Endothelial cell of umbilical vein (primary cell): ENCODE data around the gene SLC29A3. TPM values are rescaled to one million over a fixed set of nuclear protein-coding genes. Genes with fewer than 3 reads are reported as not detected.
A peak's percentile ranks its signal among the peaks of the same experiment; 100 is the strongest.

Source experiments
- BruUV-seq: library from RNA; stranded (reverse); fragments of 400-500 nt; replicated peaks from 2 replicates; lab custom pipeline; 2021; lab: Mats Ljungman, UMichigan
- CTCF ChIA-PET: fragments of 300-600, 350-600 bp; sonication (Branson Sonifier 250); formaldehyde crosslinking; loops from one replicate; lab custom pipeline; 2021; ENCODE audit warnings: antibody characterized with exemption, inconsistent platforms; lab: Charles Lee
- POLR2A ChIA-PET: fragments of 300-600, 350-600 bp; sonication (Branson Sonifier 250); formaldehyde crosslinking; loops from one replicate; lab custom pipeline; 2021; ENCODE audit warnings: antibody characterized with exemption, inconsistent platforms; lab: Charles Lee
- DNase-seq: peaks from one replicate; pipeline ENCODE4 v3.0.0-alpha.2; 2011; ENCODE audit warnings: low read depth, low spot score
- FAIRE-seq: peaks from 2 replicates; lab custom pipeline; 2011; peaks lifted over from hg19 to GRCh38; lab: Jason Lieb, UNC
- H2AFZ ChIP-seq: 2 replicates; pipeline ENCODE4 v1.6.0; 2012; ENCODE audit warnings: low read depth, low read length, control low read depth, inconsistent platforms
- H3K27ac ChIP-seq: 2 replicates; pipeline ENCODE4 v1.5.1; 2011; ENCODE audit warnings: low read depth, mild to moderate bottlenecking, control low read depth, low read length, moderate library complexity; ENCODE audit not compliant: insufficient read depth
- H3K27me3 ChIP-seq, 2 experiments: 2 replicates each; pipeline versions ENCODE4 v1.6.0 to v1.6.1; 2011; ENCODE audit warnings: low read length in 2 of 2, mixed read lengths in 1 of 2; ENCODE audit not compliant: control insufficient read depth in 2 of 2, insufficient read depth in 2 of 2
- H3K36me3 ChIP-seq, 2 experiments: 2 replicates in 1 of 2; 3 replicates in 1 of 2; pipeline ENCODE4 v1.5.1; 2011; ENCODE audit warnings: low read length in 2 of 2, mild to moderate bottlenecking in 1 of 2, moderate library complexity in 1 of 2; ENCODE audit not compliant: control insufficient read depth in 2 of 2, insufficient read depth in 2 of 2; ENCODE audit errors: extremely low read depth in 1 of 2
- H3K4me1 ChIP-seq: 3 replicates; pipeline ENCODE4 v1.5.1; 2011; ENCODE audit warnings: mild to moderate bottlenecking, low read length; ENCODE audit not compliant: control insufficient read depth, insufficient read depth; ENCODE audit errors: extremely low read depth
- H3K4me2 ChIP-seq: 2 replicates; pipeline ENCODE4 v1.6.1; 2011; ENCODE audit warnings: low read length, control low read depth, mixed read lengths; ENCODE audit not compliant: insufficient read depth
- H3K4me3 ChIP-seq, 3 experiments: fragments of 200-600 bp in 1 of 3; sonication (generic), shearing (Covaris generic) in 1 of 3; replicated peaks in 1 of 3; 2 replicates each; pipeline ENCODE4 v1.5.1; 2011 to 2016; ENCODE audit warnings: control low read depth in 3 of 3, low read length in 3 of 3, mild to moderate bottlenecking in 2 of 3, inconsistent platforms in 1 of 3, low read depth in 1 of 3, moderate library complexity in 1 of 3; ENCODE audit not compliant: insufficient read depth in 1 of 3
- H3K79me2 ChIP-seq: 2 replicates; pipeline ENCODE4 v1.6.0; 2012; ENCODE audit warnings: low read length, inconsistent platforms; ENCODE audit not compliant: control insufficient read depth, insufficient read depth
- H3K9ac ChIP-seq: replicated peaks from 2 replicates; pipeline ENCODE3; 2011; ENCODE audit warnings: low read length, control low read depth; ENCODE audit not compliant: insufficient read depth; ENCODE audit errors: extremely low read depth
- H3K9me1 ChIP-seq: replicated peaks from 3 replicates; pipeline ENCODE4 v1.6.0; 2011; ENCODE audit warnings: mild to moderate bottlenecking, low read length; ENCODE audit not compliant: control insufficient read depth, insufficient read depth; ENCODE audit errors: extremely low read depth
- H3K9me3 ChIP-seq: replicated peaks from 2 replicates; pipeline ENCODE4 v1.5.1; 2012; ENCODE audit warnings: low read length, inconsistent platforms; ENCODE audit not compliant: control insufficient read depth, insufficient read depth
- H4K20me1 ChIP-seq: replicated peaks from 2 replicates; pipeline ENCODE3; 2011; ENCODE audit warnings: mild to moderate bottlenecking, low read length; ENCODE audit not compliant: control insufficient read depth, insufficient read depth; ENCODE audit errors: extremely low read depth
- EZH2 ChIP-seq: IDR thresholded peaks from 2 replicates; pipeline ENCODE4 v1.6.1; 2012; ENCODE audit warnings: borderline replicate concordance, low read depth, mild to moderate bottlenecking, moderate library complexity, low read length, inconsistent platforms; ENCODE audit not compliant: severe bottlenecking
- FOS ChIP-seq: IDR thresholded peaks from 2 replicates; pipeline ENCODE4 v1.6.1; 2011; ENCODE audit warnings: mild to moderate bottlenecking, low read length, moderate library complexity, borderline replicate concordance; ENCODE audit not compliant: insufficient read depth
- GATA2 ChIP-seq: IDR thresholded peaks from 2 replicates; pipeline ENCODE4 v1.7.0; 2011; ENCODE audit warnings: low read depth, mild to moderate bottlenecking, moderate library complexity, mixed read lengths, low read length; ENCODE audit not compliant: insufficient read length, insufficient read depth
- JUN ChIP-seq: IDR thresholded peaks from 2 replicates; pipeline ENCODE4 v1.6.1; 2011; ENCODE audit warnings: borderline replicate concordance, low read depth; ENCODE audit not compliant: insufficient read length, insufficient read depth
- MYC ChIP-seq: IDR thresholded peaks from one replicate; pipeline ENCODE4 v1.6.1; 2011; ENCODE audit warnings: mild to moderate bottlenecking, low read depth, low read length
- POLR2A ChIP-seq: IDR thresholded peaks from 2 replicates; pipeline ENCODE4 v1.6.1; 2012; ENCODE audit warnings: low read depth, mild to moderate bottlenecking, control low read depth, low read length
- POLR2AphosphoS5 ChIP-seq: IDR thresholded peaks from 2 replicates; pipeline ENCODE4 v1.6.1; 2012; ENCODE audit warnings: low read depth, mild to moderate bottlenecking, control low read depth, low read length, moderate library complexity; ENCODE audit not compliant: insufficient read depth
- dilution Hi-C: fragments of 300-500 bp; cut with MboI; formaldehyde crosslinking; loops from one replicate; pipeline ENCODE4 v1.15.0; 2019; ENCODE audit warnings: low sequenced_read_pairs; ENCODE audit not compliant: extremely low pct_ligation_motif_present
- intact Hi-C: fragments of 100-400 bp; cut with micrococcal nuclease; formaldehyde crosslinking; loops from one replicate; pipeline ENCODE4 v1.10.0; 2022
- polyA plus RNA-seq, 4 experiments: library from polyadenylated mRNA; depleted of rRNA in 3 of 4; stranded (reverse) in 3 of 4; unstranded in 1 of 4; fragments of >200 nt; gene quantifications; 2 replicates each; pipeline versions ENCODE4 v1.2.1 to v1.2.3, GENCODE V29; 2011 to 2012; ENCODE audit warnings: missing spikeins in 1 of 4
- total RNA-seq: library from RNA; stranded (reverse); gene quantifications from 2 replicates; pipeline ENCODE4 v1.2.3, GENCODE V29; 2021
- TF ChIP-seq, protein P1 (sequence below), 2 donors: IDR thresholded peaks; 1 replicate in 1 of 2; 2 replicates in 1 of 2; pipeline ENCODE4 v1.5.1; 2011; ENCODE audit warnings: low read length in 2 of 2, mild to moderate bottlenecking in 2 of 2, moderate library complexity in 2 of 2, control low read depth in 1 of 2, inconsistent platforms in 1 of 2, low read depth in 1 of 2; ENCODE audit not compliant: insufficient read depth in 1 of 2; ENCODE audit errors: extremely low read depth in 1 of 2
- TF ChIP-seq, protein P2 (sequence below): IDR thresholded peaks from 2 replicates; pipeline ENCODE4 v1.6.1; 2011; ENCODE audit not compliant: insufficient read depth, insufficient read length

Gene SLC29A3
- total and polyA plus RNA-seq, 2 donors (not counting 3 experiments of a cell fraction or from before 2014, with no cell fraction given), result 5.0 to 9.1 TPM

DNA sequence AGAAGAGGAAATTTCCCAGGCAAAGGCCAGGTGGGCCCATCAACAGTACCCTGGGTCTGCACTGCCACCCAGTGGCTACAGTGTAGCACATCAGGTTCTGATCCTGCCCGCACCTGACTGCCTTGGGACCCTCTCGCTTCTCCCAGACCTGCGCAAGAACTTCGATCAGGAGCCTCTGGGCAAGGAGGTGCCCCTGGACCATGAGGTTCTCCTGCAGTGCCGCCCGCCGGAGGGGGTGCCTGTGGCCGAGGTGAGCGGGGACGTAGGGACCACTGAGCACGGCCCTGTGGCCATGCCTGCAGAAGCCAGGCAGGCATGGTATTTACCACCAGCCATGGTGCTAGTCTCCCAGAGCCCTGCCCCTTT lies 33.9 kb upstream of the SLC29A3 start:
- no peaks in the 10 kb centered on the region for H3K79me2 ChIP-seq
- no peaks in the 10 kb centered on the region for H3K9me3 ChIP-seq
- no peaks in the 10 kb centered on the region for H3K36me3 ChIP-seq
- H3K9ac ChIP-seq, result no peak overlapping the region
- H3K27ac ChIP-seq, result no peak overlapping the region
- BruUV-seq, result no TSS peak
- no peaks in the 10 kb centered on the region for H3K9me1 ChIP-seq
- intact Hi-C loops (loop anchor here (1.0 kb wide), 4 partner anchors 15 to 382 kb away; no protein-coding TSS in a partner anchor), dilution Hi-C loops (no loop called here)
- no peaks in the 10 kb centered on the region for H3K27me3 ChIP-seq
- ChIA-PET CTCF (interaction anchor here (0.7 to 7.6 kb wide), 17 partner anchors 8 to 824 kb away, joined by 3 to 108 read pairs (median 5); no protein-coding TSS in a partner anchor), POLR2A (no interaction called here)
- no peak for TF ChIP-seq GATA2
- TF ChIP-seq, protein P1, sequence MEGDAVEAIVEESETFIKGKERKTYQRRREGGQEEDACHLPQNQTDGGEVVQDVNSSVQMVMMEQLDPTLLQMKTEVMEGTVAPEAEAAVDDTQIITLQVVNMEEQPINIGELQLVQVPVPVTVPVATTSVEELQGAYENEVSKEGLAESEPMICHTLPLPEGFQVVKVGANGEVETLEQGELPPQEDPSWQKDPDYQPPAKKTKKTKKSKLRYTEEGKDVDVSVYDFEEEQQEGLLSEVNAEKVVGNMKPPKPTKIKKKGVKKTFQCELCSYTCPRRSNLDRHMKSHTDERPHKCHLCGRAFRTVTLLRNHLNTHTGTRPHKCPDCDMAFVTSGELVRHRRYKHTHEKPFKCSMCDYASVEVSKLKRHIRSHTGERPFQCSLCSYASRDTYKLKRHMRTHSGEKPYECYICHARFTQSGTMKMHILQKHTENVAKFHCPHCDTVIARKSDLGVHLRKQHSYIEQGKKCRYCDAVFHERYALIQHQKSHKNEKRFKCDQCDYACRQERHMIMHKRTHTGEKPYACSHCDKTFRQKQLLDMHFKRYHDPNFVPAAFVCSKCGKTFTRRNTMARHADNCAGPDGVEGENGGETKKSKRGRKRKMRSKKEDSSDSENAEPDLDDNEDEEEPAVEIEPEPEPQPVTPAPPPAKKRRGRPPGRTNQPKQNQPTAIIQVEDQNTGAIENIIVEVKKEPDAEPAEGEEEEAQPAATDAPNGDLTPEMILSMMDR (IDR thresholded peaks at IDR 0.05; ENCODE audit: extremely low read depth in 1 of 2, insufficient read depth in 1 of 2, low read depth in 1 of 2, low read length in 2 of 2), result peak; percentile 64 to 82
- no peaks in the 10 kb centered on the region for H3K4me1 ChIP-seq
- DNase-seq, result peak; percentile 36
- H3K4me2 ChIP-seq, result no peak overlapping the region
- no peak overlapping the region for H3K4me3 ChIP-seq
- no peaks in the 10 kb centered on the region for H4K20me1 ChIP-seq
- FAIRE-seq, result peak; percentile 87
- no peak overlapping the region for H2AFZ ChIP-seq

DNA sequence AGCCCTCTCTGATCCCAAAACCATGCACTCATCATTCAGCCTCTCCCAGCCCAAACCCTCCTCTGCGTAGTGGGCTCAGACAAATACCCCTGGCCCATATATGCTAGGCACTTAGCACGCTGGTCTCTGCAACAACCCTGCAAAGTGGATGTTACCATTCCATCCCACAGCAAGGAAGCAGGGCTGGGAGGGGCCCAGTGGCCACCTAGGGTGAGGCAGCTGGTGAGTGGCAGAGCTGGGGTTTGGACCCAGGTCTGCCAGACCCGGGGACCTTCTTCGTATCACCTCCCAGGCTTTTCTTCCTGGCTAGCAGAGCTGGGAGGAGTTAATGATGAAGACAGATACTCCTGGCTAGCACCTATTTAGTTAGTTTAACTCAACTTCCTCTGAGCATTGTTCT lies 33.1 kb upstream of the SLC29A3 start:
- Histone ChIP-seq H3K4me2 (no peak overlapping the region), H2AFZ (no peak overlapping the region), H3K27me3 (no peaks in the 10 kb centered on the region), H3K9me1 (no peaks in the 10 kb centered on the region), H3K4me3 (no peak overlapping the region), H3K9me3 (no peaks in the 10 kb centered on the region), H3K36me3 (no peaks in the 10 kb centered on the region), H3K27ac (no peak overlapping the region), H3K79me2 (no peaks in the 10 kb centered on the region), H4K20me1 (no peaks in the 10 kb centered on the region), H3K9ac (no peak overlapping the region), H3K4me1 (no peaks in the 10 kb centered on the region)
- DNase-seq (no peak), FAIRE-seq (no peak)
- TF ChIP-seq MYC (no peak), GATA2 (no peak), POLR2AphosphoS5 (no peak), JUN (no peak), FOS (no peak), EZH2 (no peak), POLR2A (no peak)
- TF ChIP-seq, protein P2, sequence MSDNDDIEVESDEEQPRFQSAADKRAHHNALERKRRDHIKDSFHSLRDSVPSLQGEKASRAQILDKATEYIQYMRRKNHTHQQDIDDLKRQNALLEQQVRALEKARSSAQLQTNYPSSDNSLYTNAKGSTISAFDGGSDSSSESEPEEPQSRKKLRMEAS, result no peak
- TF ChIP-seq, protein P1 (IDR thresholded peaks at IDR 0.05; ENCODE audit: extremely low read depth in 1 of 2, insufficient read depth in 1 of 2, low read depth in 1 of 2, low read length in 2 of 2), result no peak
- ChIA-PET CTCF (interaction anchor here (1.3 to 7.6 kb wide), 5 partner anchors 12 to 383 kb away, joined by 3 to 108 read pairs (median 80); no protein-coding TSS in a partner anchor), POLR2A (no interaction called here)
- dilution Hi-C loops (no loop called here), intact Hi-C loops (loop anchor here (1.0 kb wide), 4 partner anchors 16 to 383 kb away; no protein-coding TSS in a partner anchor)
- no TSS peak for BruUV-seq
